K562 (cell line): ENCODE measurements around the gene PSAP. TPM values are rescaled to one million over a fixed set of nuclear protein-coding genes. Genes with fewer than 3 reads are reported as not detected.
"Not testable (repeated sequence)": the region's sequence is repeated elsewhere in the genome, so short reads cannot be mapped to it uniquely, and the experiment has no call there.

Experiments
- AFF1 ChIP-seq, 2 experiments: fragments of 450-650 bp; IDR thresholded peaks; 2 replicates each; pipeline ENCODE4 v1.6.1; 2018; ENCODE audit warnings: mild to moderate bottlenecking in 2 of 2, low read depth in 1 of 2; ENCODE audit not compliant: partially characterized antibody in 2 of 2
- ATF6 ChIP-seq: sonication (generic); formaldehyde crosslinking; IDR thresholded peaks from 2 replicates; pipeline ENCODE4 v1.4.0; 2020; ENCODE audit warnings: mild to moderate bottlenecking, missing genetic modification reagents
- CREB3 ChIP-seq: fragments of 450-650 bp; conservative IDR thresholded peaks from 2 replicates; pipeline ENCODE4 v1.6.1; 2016; ENCODE audit warnings: missing genetic modification characterization, low read depth, mild to moderate bottlenecking, missing compliant biosample characterization, moderate library complexity
- ELF4 ChIP-seq: fragments of 450-650 bp; formaldehyde crosslinking; IDR thresholded peaks from 2 replicates; pipeline ENCODE4 v1.4.0; 2022; ENCODE audit warnings: missing genetic modification characterization
- KLF10 ChIP-seq: fragments of 250-450 bp; sonication (Bioruptor Pico); IDR thresholded peaks from 2 replicates; pipeline ENCODE4 v1.6.1; 2021; ENCODE audit warnings: matching md5 sums
- KLF6 ChIP-seq: fragments of 250-450 bp; sonication (Bioruptor Pico); IDR thresholded peaks from 2 replicates; pipeline ENCODE4 v1.4.0; 2020; ENCODE audit warnings: mild to moderate bottlenecking, moderate library complexity, borderline replicate concordance
- LARP7 ChIP-seq: fragments of 450-650 bp; IDR thresholded peaks from 2 replicates; pipeline ENCODE4 v1.6.1; 2016
- MECOM ChIP-seq: fragments of 250-450 bp; sonication (Bioruptor Pico); IDR thresholded peaks from 2 replicates; pipeline ENCODE4 v1.8.0; 2022; ENCODE audit warnings: inconsistent platforms
- NFRKB ChIP-seq: fragments of 450-650 bp; IDR thresholded peaks from 2 replicates; pipeline ENCODE4 v1.6.1; 2016; ENCODE audit warnings: low read depth
- NR2C1 ChIP-seq, 2 experiments: fragments of 450-650 bp; IDR thresholded peaks; 2 replicates each; pipeline ENCODE4 v1.6.1; 2017; ENCODE audit warnings: mild to moderate bottlenecking in 2 of 2, antibody characterized with exemption in 1 of 2, inconsistent platforms in 1 of 2, missing compliant biosample characterization in 1 of 2, missing genetic modification characterization in 1 of 2
- TAF7 ChIP-seq: fragments of 450-650 bp; IDR thresholded peaks from 2 replicates; pipeline ENCODE4 v1.6.1; 2016; ENCODE audit warnings: missing genetic modification characterization, missing compliant biosample characterization
- TRIM24 ChIP-seq, 2 experiments: fragments of 450-650 bp; IDR thresholded peaks; 2 replicates each; pipeline ENCODE4 v1.6.1; 2016
- ZNF197 ChIP-seq: fragments of 200-800 bp; sonication (Bioruptor generic); IDR thresholded peaks from 2 replicates; pipeline ENCODE4 v1.6.1; 2016; ENCODE audit warnings: low read depth, missing genetic modification characterization, missing compliant biosample characterization
- ZNF668 ChIP-seq: fragments of 250-450 bp; sonication (Bioruptor Pico); IDR thresholded peaks from 2 replicates; pipeline ENCODE4 v1.8.0; 2022; ENCODE audit warnings: mild to moderate bottlenecking, inconsistent platforms
- polyA plus RNA-seq, 8 experiments: library from polyadenylated mRNA; depleted of rRNA in 4 of 8; stranded (reverse) in 5 of 8; unstranded in 3 of 8; fragments of >200 nt; fragmentation: Nextera tagmentation in 2 of 8; fragmentation: Illumina TruSeq in 1 of 8; extraction: Ambion mirVana in 2 of 8; extraction: Trizol in 1 of 8; gene quantifications; 2 replicates each; pipeline versions ENCODE4 v1.2.1 to v1.2.3, GENCODE V29; 2011 to 2014; ENCODE audit warnings: inconsistent platforms in 1 of 8, missing spikeins in 1 of 8
- total RNA-seq, 7 experiments: library from RNA; depleted of rRNA in 6 of 7; stranded (reverse); fragments of >200 nt in 6 of 7; fragmentation: Illumina TruSeq in 2 of 7; extraction: Trizol in 2 of 7; gene quantifications; 2 replicates each; pipeline versions ENCODE4 v1.2.1 to v1.2.3, GENCODE V29; 2011 to 2021; ENCODE audit warnings: low replicate concordance in 1 of 7
- TF ChIP-seq, protein P1 (sequence below): sonication (generic); formaldehyde crosslinking; IDR thresholded peaks from 2 replicates; pipeline ENCODE4 v1.8.1; 2023; ENCODE audit warnings: mild to moderate bottlenecking, missing genetic modification reagents
- TF ChIP-seq, protein P2 (sequence below), 3 experiments: fragments of 200-800 bp in 1 of 3; sonication (Bioruptor generic) in 1 of 3; sonication (generic) in 1 of 3; formaldehyde crosslinking in 1 of 3; IDR thresholded peaks; 2 replicates each; pipeline versions ENCODE4 v1.6.1 to v1.8.0; 2016 to 2022; ENCODE audit warnings: mild to moderate bottlenecking in 2 of 3, missing compliant biosample characterization in 2 of 3, missing genetic modification characterization in 2 of 3, missing genetic modification reagents in 1 of 3

Gene PSAP
- total and polyA plus RNA-seq, 9 of the 15 experiments (the other 6 are each of a cell fraction or from before 2014, with no cell fraction given) = 245 to 700 (median 429) TPM

- TF ChIP-seq NFRKB = peak; percentile 84; the same call in 1 of the 2 replicates
- TF ChIP-seq, protein P1, sequence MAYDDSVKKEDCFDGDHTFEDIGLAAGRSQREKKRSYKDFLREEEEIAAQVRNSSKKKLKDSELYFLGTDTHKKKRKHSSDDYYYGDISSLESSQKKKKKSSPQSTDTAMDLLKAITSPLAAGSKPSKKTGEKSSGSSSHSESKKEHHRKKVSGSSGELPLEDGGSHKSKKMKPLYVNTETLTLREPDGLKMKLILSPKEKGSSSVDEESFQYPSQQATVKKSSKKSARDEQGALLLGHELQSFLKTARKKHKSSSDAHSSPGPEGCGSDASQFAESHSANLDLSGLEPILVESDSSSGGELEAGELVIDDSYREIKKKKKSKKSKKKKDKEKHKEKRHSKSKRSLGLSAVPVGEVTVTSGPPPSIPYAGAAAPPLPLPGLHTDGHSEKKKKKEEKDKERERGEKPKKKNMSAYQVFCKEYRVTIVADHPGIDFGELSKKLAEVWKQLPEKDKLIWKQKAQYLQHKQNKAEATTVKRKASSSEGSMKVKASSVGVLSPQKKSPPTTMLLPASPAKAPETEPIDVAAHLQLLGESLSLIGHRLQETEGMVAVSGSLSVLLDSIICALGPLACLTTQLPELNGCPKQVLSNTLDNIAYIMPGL (CRISPR knock-in tag) = 0 out of 2 replicates have a peak, but pooled peaks have one; percentile 23
- TF ChIP-seq MECOM (CRISPR knock-in tag) = peak; percentile 83
- peak; percentile 71; the same call in 1 of the 2 replicates for TF ChIP-seq LARP7
- TF ChIP-seq ZNF197 (CRISPR knock-in tag) = 0 out of 2 replicates have a peak, but pooled peaks have one; percentile 25
- peak; percentile 25; the same call in 1 of the 2 replicates for TF ChIP-seq TAF7 (tag)
- not testable (repeated sequence) for TF ChIP-seq NR2C1 (IDR thresholded peaks at IDR 0.05)
- TF ChIP-seq NR2C1 (tag; IDR thresholded peaks at IDR 0.05) = 0 out of 2 replicates have a peak, but pooled peaks have one; percentile 61
- 0 out of 2 replicates have a peak, but pooled peaks have one; percentile 52 for TF ChIP-seq ATF6 (CRISPR knock-in tag)
- TF ChIP-seq ZNF668 = peak; percentile 79; the same call in 1 of the 2 replicates
- TF ChIP-seq, protein P2, sequence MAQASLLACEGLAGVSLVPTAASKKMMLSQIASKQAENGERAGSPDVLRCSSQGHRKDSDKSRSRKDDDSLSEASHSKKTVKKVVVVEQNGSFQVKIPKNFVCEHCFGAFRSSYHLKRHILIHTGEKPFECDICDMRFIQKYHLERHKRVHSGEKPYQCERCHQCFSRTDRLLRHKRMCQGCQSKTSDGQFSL (CRISPR knock-in tag; IDR thresholded peaks at IDR 0.05) = not testable (repeated sequence)
- TF ChIP-seq, protein P2 (tag; IDR thresholded peaks at IDR 0.05) = 0 out of 4 replicates have a peak, but pooled peaks of 1 of the 2 experiments have one; percentile 43
- 0 out of 2 replicates have a peak, but pooled peaks have one; percentile 45 for TF ChIP-seq KLF10 (CRISPR knock-in tag)
- TF ChIP-seq ELF4 (CRISPR knock-in tag) = 0 out of 2 replicates have a peak, but pooled peaks have one; percentile 5
- peak; percentile 62; the same call in 1 of the 2 replicates for TF ChIP-seq CREB3 (tag)
- TF ChIP-seq TRIM24 (IDR thresholded peaks at IDR 0.05) = 0 out of 4 replicates have a peak, but pooled peaks of 1 of the 2 experiments have one; percentile 22
- peak in 1 of 2 experiments; percentile 68 for TF ChIP-seq AFF1 (IDR thresholded peaks at IDR 0.05; ENCODE audit: low read depth in 1 of 2, partially characterized antibody in 2 of 2)
- peak; percentile 8; the same call in 1 of the 2 replicates for TF ChIP-seq KLF6
These were observed 529 bp upstream of the PSAP start (continued) for GRCh38 chr10:71851465-71852095.
